Chondrocyte (in vitro differentiated cells): ENCODE results near the gene PRSS12. TPM values are rescaled to one million over a fixed set of nuclear protein-coding genes. Genes with fewer than 3 reads are reported as not detected.

ENCODE experiments used
- DNase-seq: peaks from one replicate; pipeline ENCODE4 v3.0.0; 2021; ENCODE audit warnings: mixed read lengths, low spot score
- H3K27ac Mint-ChIP-seq: one replicate; pipeline ENCODE4 v1.8.0; 2021; ENCODE audit warnings: mild to moderate bottlenecking, moderate library complexity, mixed read lengths; ENCODE audit not compliant: unreplicated experiment
- H3K27me3 Mint-ChIP-seq: 2 replicates; pipeline ENCODE4 v1.8.0; 2021; ENCODE audit warnings: low read depth, mixed read lengths
- H3K36me3 Mint-ChIP-seq: 2 replicates; pipeline ENCODE4 v1.8.0; 2021; ENCODE audit warnings: low read depth, mixed read lengths
- H3K4me1 Mint-ChIP-seq: 2 replicates; pipeline ENCODE4 v1.8.0; 2021; ENCODE audit warnings: low read depth, mild to moderate bottlenecking, mixed read lengths
- H3K4me3 Mint-ChIP-seq: one replicate; pipeline ENCODE4 v1.8.0; 2021; ENCODE audit warnings: mild to moderate bottlenecking, moderate library complexity, mixed read lengths; ENCODE audit not compliant: unreplicated experiment
- H3K9me3 Mint-ChIP-seq: 2 replicates; pipeline ENCODE4 v1.8.0; 2021; ENCODE audit warnings: low read depth, mixed read lengths
- total RNA-seq: library from RNA; stranded (reverse); gene quantifications from 3 replicates; pipeline ENCODE4 v1.2.1, GENCODE V29; 2021
- TF ChIP-seq, protein P1 (sequence below): fragments of 200-600 bp; sonication (generic); IDR thresholded peaks from 2 replicates; pipeline ENCODE4 v1.5.0; 2021; ENCODE audit warnings: antibody characterized with exemption, mild to moderate bottlenecking, moderate library complexity

Gene PRSS12
- total RNA-seq, 1 donor from 2014 or later, result 15.3 TPM

DNA sequence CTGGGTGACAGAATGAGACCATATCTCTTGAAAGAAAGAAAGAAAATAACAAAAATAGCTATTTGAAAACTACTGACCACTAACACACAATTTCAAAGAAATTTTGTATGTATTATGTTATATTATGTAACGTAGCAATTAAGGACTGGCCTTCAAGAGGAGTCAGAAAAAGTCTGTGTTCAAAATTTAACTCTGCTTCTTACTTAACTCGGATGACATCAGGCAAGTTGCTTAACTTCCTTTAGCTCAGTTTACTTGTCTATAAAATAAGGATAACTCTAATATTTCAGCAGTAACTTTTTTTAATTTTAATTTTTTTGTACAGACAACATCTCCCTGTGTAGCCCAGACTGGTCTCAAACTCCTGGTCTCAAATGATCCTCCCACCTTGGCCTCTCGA lies 14.6 kb upstream of the PRSS12 start:
- Mint-ChIP-seq H3K9me3 (no peaks in the 10 kb centered on the region), H3K4me3 (no peak overlapping the region), H3K36me3 (no peaks in the 10 kb centered on the region), H3K27me3 (no peaks in the 10 kb centered on the region), H3K27ac (no peak overlapping the region), H3K4me1 (peaks cover 5% of the 10 kb centered on the region)
- DNase-seq, result no peak
- TF ChIP-seq, protein P1, sequence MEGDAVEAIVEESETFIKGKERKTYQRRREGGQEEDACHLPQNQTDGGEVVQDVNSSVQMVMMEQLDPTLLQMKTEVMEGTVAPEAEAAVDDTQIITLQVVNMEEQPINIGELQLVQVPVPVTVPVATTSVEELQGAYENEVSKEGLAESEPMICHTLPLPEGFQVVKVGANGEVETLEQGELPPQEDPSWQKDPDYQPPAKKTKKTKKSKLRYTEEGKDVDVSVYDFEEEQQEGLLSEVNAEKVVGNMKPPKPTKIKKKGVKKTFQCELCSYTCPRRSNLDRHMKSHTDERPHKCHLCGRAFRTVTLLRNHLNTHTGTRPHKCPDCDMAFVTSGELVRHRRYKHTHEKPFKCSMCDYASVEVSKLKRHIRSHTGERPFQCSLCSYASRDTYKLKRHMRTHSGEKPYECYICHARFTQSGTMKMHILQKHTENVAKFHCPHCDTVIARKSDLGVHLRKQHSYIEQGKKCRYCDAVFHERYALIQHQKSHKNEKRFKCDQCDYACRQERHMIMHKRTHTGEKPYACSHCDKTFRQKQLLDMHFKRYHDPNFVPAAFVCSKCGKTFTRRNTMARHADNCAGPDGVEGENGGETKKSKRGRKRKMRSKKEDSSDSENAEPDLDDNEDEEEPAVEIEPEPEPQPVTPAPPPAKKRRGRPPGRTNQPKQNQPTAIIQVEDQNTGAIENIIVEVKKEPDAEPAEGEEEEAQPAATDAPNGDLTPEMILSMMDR, result no peak

DNA sequence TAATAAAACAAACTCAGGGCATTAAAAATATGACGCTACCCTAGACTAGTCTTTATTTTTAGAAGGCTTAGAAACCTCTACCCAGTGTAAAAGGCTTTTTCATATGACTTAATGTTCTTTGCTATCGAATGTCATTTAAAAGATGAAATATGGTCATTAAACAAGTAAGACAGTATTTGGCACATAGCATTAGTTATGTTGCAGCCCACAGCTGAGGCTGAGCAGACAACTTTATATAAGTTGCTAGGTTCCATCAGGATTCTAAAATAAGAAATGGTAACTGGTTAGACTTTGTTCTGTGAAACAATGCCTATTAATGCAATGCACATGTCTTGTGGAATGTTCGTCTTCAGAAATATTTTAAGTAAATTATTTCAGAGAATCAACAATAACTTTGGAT lies 10.4 kb upstream of the PRSS12 start:
- Mint-ChIP-seq H3K27ac (no peak overlapping the region), H3K4me3 (no peak overlapping the region), H3K27me3 (no peaks in the 10 kb centered on the region), H3K9me3 (no peaks in the 10 kb centered on the region), H3K4me1 (peaks cover 5% of the 10 kb centered on the region), H3K36me3 (no peaks in the 10 kb centered on the region)
- TF ChIP-seq, protein P1, result no peak
- no peak for DNase-seq

DNA sequence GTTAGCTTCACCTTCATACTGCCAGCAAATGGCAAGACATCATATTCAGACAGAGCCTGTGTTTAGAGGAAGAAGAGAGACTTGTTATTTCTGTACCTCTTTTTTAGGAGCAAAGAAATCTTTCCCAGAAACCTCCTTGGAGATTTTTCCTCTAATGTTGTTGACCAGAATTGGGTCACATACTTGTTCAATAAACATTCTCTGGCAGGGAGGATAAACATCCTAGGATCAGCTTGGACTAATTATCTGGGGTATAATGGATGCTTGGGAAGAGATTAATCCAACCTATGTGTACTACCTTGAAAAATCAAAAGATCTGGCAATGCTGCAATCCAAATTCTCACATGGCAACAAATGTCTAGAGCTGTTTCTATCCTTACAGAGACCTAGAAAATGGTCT lies 8.4 kb upstream of the PRSS12 start:
- Mint-ChIP-seq H3K27ac (no peak overlapping the region), H3K27me3 (peaks cover 1% of the 10 kb centered on the region), H3K4me3 (no peak overlapping the region), H3K9me3 (no peaks in the 10 kb centered on the region), H3K36me3 (no peaks in the 10 kb centered on the region), H3K4me1 (peaks cover 5% of the 10 kb centered on the region)
- TF ChIP-seq, protein P1, result no peak
- DNase-seq, result no peak

DNA sequence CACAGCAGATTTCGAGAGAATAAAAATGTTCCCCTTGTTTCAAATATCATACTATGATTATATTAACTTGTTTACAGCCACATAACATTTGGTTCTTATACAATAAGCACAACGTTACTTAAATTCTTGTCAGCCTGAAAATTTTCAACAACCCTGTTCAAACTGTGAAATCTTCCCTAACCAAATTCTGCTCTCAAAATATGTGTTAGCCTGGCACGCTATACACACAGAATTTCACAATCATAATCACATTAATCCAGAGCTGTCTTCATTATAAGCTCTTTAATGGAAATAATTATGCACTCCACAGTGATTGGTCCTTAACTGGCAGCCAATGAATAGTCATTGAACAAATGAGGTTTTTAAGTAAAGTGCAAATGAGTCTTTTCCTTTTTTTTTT lies 7.3 kb upstream of the PRSS12 start:
- H3K4me3 Mint-ChIP-seq, result no peak overlapping the region
- H3K4me1 Mint-ChIP-seq, result peaks cover 5% of the 10 kb centered on the region
- no peaks in the 10 kb centered on the region for H3K9me3 Mint-ChIP-seq
- peaks cover 8% of the 10 kb centered on the region for H3K27me3 Mint-ChIP-seq
- TF ChIP-seq, protein P1, result no peak
- H3K27ac Mint-ChIP-seq, result no peak overlapping the region
- H3K36me3 Mint-ChIP-seq, result no peaks in the 10 kb centered on the region
- DNase-seq, result no peak

DNA sequence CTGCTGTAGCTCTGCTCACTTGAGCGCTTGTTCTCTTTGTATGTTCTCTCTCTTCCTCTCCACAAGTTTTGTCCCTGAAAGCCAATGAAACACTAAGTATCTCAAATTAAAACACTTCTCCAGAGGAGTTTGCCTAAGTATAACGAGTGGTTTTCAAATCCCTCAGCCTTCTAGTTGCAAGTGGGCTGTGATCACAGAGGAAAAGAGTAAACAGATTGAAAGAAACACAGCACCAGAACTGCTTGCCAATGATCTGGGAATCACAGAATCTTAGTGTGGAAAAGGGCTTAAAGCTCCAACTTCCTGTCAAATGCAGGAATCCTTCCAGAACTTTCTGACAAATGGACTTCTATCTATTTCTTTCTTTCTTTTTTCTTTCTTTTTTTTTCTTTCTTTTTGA lies 4.8 kb upstream of the PRSS12 start:
- TF ChIP-seq, protein P1, result no peak
- DNase-seq, result no peak
- H3K9me3 Mint-ChIP-seq, result no peaks in the 10 kb centered on the region
- H3K36me3 Mint-ChIP-seq, result no peaks in the 10 kb centered on the region
- H3K4me3 Mint-ChIP-seq, result no peak overlapping the region
- H3K27me3 Mint-ChIP-seq, result peaks cover 8% of the 10 kb centered on the region
- no peak overlapping the region for H3K27ac Mint-ChIP-seq
- peaks cover 8% of the 10 kb centered on the region for H3K4me1 Mint-ChIP-seq
